ENCODE data around the gene ARID3B.
"Not testable (repeated sequence)": the region's sequence is repeated elsewhere in the genome, so short reads cannot be mapped to it uniquely, and the experiment has no call there.

Gene ARID3B

GRCh38 chr15:74620636-74621545 lies 79.9 kb downstream of the ARID3B start:
- peak; percentile 83 for DNase-seq (ENCODE audit: low spot score)

- DNase-seq (ENCODE audit: low spot score): no peak
Observed at GRCh38 chr15:74621546-74621920, 80.5 kb downstream of the ARID3B start.

- peak; percentile 71 for DNase-seq (ENCODE audit: low spot score)
Observed at GRCh38 chr15:74621936-74622335, 80.9 kb downstream of the ARID3B start.

GRCh38 chr15:74622758-74623157 lies 81.7 kb downstream of the ARID3B start:
- no peak for DNase-seq (ENCODE audit: low spot score)

GRCh38 chr15:74624020-74624602 lies 83.1 kb downstream of the ARID3B start:
- DNase-seq (ENCODE audit: low spot score): no peak

- DNase-seq (ENCODE audit: low spot score): no peak
Observed at GRCh38 chr15:74625693-74626092, 84.7 kb downstream of the ARID3B start.

GRCh38 chr15:74626336-74626735 lies 85.3 kb downstream of the ARID3B start:
- no peak for DNase-seq (ENCODE audit: low spot score)

- DNase-seq (ENCODE audit: low spot score): no peak
Observed at GRCh38 chr15:74626752-74627692, 86.0 kb downstream of the ARID3B start.

GRCh38 chr15:74627766-74628165 lies 86.7 kb downstream of the ARID3B start:
- DNase-seq (ENCODE audit: low spot score): no peak

GRCh38 chr15:74628199-74628598 lies 87.2 kb downstream of the ARID3B start:
- DNase-seq (ENCODE audit: low spot score): no peak

GRCh38 chr15:74628949-74629348 lies 87.9 kb downstream of the ARID3B start:
- no peak for DNase-seq (ENCODE audit: low spot score)

GRCh38 chr15:74629696-74630095 lies 88.7 kb downstream of the ARID3B start:
- DNase-seq (ENCODE audit: low spot score): not testable (repeated sequence)

- no peak for DNase-seq (ENCODE audit: low spot score)
Observed at GRCh38 chr15:74630284-74631086, 89.5 kb downstream of the ARID3B start.

GRCh38 chr15:74631087-74631385 lies 90.0 kb downstream of the ARID3B start:
- DNase-seq (ENCODE audit: low spot score): no peak

- DNase-seq (ENCODE audit: low spot score): no peak
Observed at GRCh38 chr15:74631408-74631807, 90.4 kb downstream of the ARID3B start.

GRCh38 chr15:74631935-74632560 lies 91.0 kb downstream of the ARID3B start:
- DNase-seq (ENCODE audit: low spot score): peak; percentile 73

- DNase-seq (ENCODE audit: low spot score): no peak
Observed at GRCh38 chr15:74632601-74633000, 91.6 kb downstream of the ARID3B start.

- no peak for DNase-seq (ENCODE audit: low spot score)
Observed at GRCh38 chr15:74633781-74634180, 92.8 kb downstream of the ARID3B start.

GRCh38 chr15:74635228-74635627 lies 94.2 kb downstream of the ARID3B start:
- peak; percentile 70 for DNase-seq (ENCODE audit: low spot score)

GRCh38 chr15:74636984-74637383 lies 96.0 kb downstream of the ARID3B start:
- DNase-seq (ENCODE audit: low spot score): no peak

GRCh38 chr15:74641151-74641550 lies 100.1 kb downstream of the ARID3B start:
- no peak for DNase-seq (ENCODE audit: low spot score)
